Fibroblast of lung (primary cell): ENCODE measurements around the gene BMP7. TPM values are rescaled to one million over a fixed set of nuclear protein-coding genes. Genes with fewer than 3 reads are reported as not detected.

Source experiments
- DNase-seq, 2 donors: peaks; one replicate each; pipeline versions ENCODE4 v3.0.0 to v3.0.0-alpha.2; 2010; ENCODE audit warnings: low read depth in 2 of 2
- H2AFZ ChIP-seq: 2 replicates; pipeline ENCODE4 v1.5.1; 2012; ENCODE audit warnings: low read length, control low read depth, inconsistent platforms
- H3K27ac ChIP-seq: 2 replicates; pipeline ENCODE4 v1.5.1; 2011; ENCODE audit warnings: low read length, control low read depth; ENCODE audit not compliant: insufficient read depth
- H3K27me3 ChIP-seq: 2 replicates; pipeline ENCODE4 v1.5.1; 2011; ENCODE audit warnings: mild to moderate bottlenecking, low read length; ENCODE audit not compliant: control insufficient read depth, insufficient read depth
- H3K36me3 ChIP-seq: 2 replicates; pipeline ENCODE4 v1.5.1; 2011; ENCODE audit warnings: low read length; ENCODE audit not compliant: control insufficient read depth, insufficient read depth
- H3K4me1 ChIP-seq: 2 replicates; pipeline ENCODE4 v1.5.1; 2011; ENCODE audit warnings: low read length; ENCODE audit not compliant: control insufficient read depth, insufficient read depth; ENCODE audit errors: extremely low read depth
- H3K4me2 ChIP-seq: 2 replicates; pipeline ENCODE4 v1.5.1; 2011; ENCODE audit warnings: low read length, control low read depth; ENCODE audit not compliant: insufficient read depth; ENCODE audit errors: extremely low read depth
- H3K4me3 ChIP-seq, 4 experiments: fragments of 200-600 bp in 1 of 4; sonication (generic) in 1 of 4; replicated peaks in 1 of 4; 2 replicates each; pipeline ENCODE4 v1.5.1; 2011 to 2016; ENCODE audit warnings: low read length in 4 of 4, low read depth in 3 of 4, mild to moderate bottlenecking in 3 of 4, control low read depth in 2 of 4, inconsistent platforms in 1 of 4, mixed read lengths in 1 of 4; ENCODE audit not compliant: insufficient read depth in 1 of 4; ENCODE audit errors: control extremely low read depth in 1 of 4
- H3K79me2 ChIP-seq: 2 replicates; pipeline ENCODE4 v1.5.1; 2012; ENCODE audit warnings: mild to moderate bottlenecking, low read length, inconsistent platforms; ENCODE audit not compliant: control insufficient read depth, insufficient read depth
- H3K9ac ChIP-seq: 2 replicates; pipeline ENCODE4 v1.5.1; 2011; ENCODE audit warnings: mild to moderate bottlenecking, low read length, control low read depth; ENCODE audit not compliant: insufficient read depth
- H3K9me3 ChIP-seq: 2 replicates; pipeline ENCODE4 v1.5.1; 2012; ENCODE audit warnings: low read depth, low read length; ENCODE audit not compliant: control insufficient read depth, insufficient read depth
- H4K20me1 ChIP-seq: 2 replicates; pipeline ENCODE4 v1.5.1; 2011; ENCODE audit warnings: low read length; ENCODE audit not compliant: control insufficient read depth, insufficient read depth; ENCODE audit errors: extremely low read depth
- CTCF ChIP-seq, 2 donors: IDR thresholded peaks in 1 of 2; conservative IDR thresholded peaks in 1 of 2; 1 replicate in 1 of 2; 2 replicates in 1 of 2; pipeline ENCODE4 v1.5.1; 2011 to 2012; ENCODE audit warnings: low read length in 2 of 2, control low read depth in 1 of 2, inconsistent platforms in 1 of 2, low read depth in 1 of 2, mild to moderate bottlenecking in 1 of 2
- EZH2 ChIP-seq: IDR thresholded peaks from 2 replicates; pipeline ENCODE4 v1.5.1; 2012; ENCODE audit warnings: low read length, control low read depth, mild to moderate bottlenecking; ENCODE audit errors: missing control alignments
- polyA plus RNA-seq, 2 donors: library from polyadenylated mRNA; depleted of rRNA in 1 of 2; stranded (reverse) in 1 of 2; unstranded in 1 of 2; fragments of >200 nt; gene quantifications; 2 replicates each; pipeline ENCODE4 v1.2.1, GENCODE V29; 2011 to 2012; ENCODE audit warnings: missing spikeins in 1 of 2
- total RNA-seq: library from RNA; depleted of rRNA; stranded (reverse); fragments of >200 nt; gene quantifications from 2 replicates; pipeline ENCODE4 v1.2.1, GENCODE V29; 2014

BMP7 gene
- total and polyA plus RNA-seq, 2 donors (not counting 1 experiment from before 2014, with no cell fraction given): not detected

- Histone ChIP-seq H3K4me1 (no peaks in the 10 kb centered on the region), H4K20me1 (no peaks in the 10 kb centered on the region), H3K27ac (no peak overlapping the region), H2AFZ (no peak overlapping the region), H3K4me2 (no peak overlapping the region), H3K79me2 (no peaks in the 10 kb centered on the region), H3K9me3 (no peaks in the 10 kb centered on the region), H3K36me3 (no peaks in the 10 kb centered on the region), H3K9ac (no peak overlapping the region), H3K4me3 (no peak overlapping the region), H3K27me3 (no peaks in the 10 kb centered on the region)
- TF ChIP-seq CTCF (conservative IDR thresholded peaks at IDR 0.05 in 1 of 2, IDR thresholded peaks at IDR 0.05 in 1 of 2; ENCODE audit: low read depth in 1 of 2, low read length in 2 of 2) (no peak), EZH2 (no peak)
- DNase-seq: no peak
Measured at GRCh38 chr20:57211406-57211805, 55.0 kb downstream of the BMP7 start.

GRCh38 chr20:57210911-57211280 lies 55.5 kb downstream of the BMP7 start:
- TF ChIP-seq CTCF (conservative IDR thresholded peaks at IDR 0.05 in 1 of 2, IDR thresholded peaks at IDR 0.05 in 1 of 2; ENCODE audit: low read depth in 1 of 2, low read length in 2 of 2): no peak
- TF ChIP-seq EZH2: no peak
- Histone ChIP-seq H3K36me3 (no peaks in the 10 kb centered on the region), H3K9ac (no peak overlapping the region), H3K4me2 (no peak overlapping the region), H4K20me1 (no peaks in the 10 kb centered on the region), H3K4me3 (no peak overlapping the region), H3K4me1 (no peaks in the 10 kb centered on the region), H3K27me3 (no peaks in the 10 kb centered on the region), H3K79me2 (no peaks in the 10 kb centered on the region), H3K27ac (no peak overlapping the region), H2AFZ (no peak overlapping the region), H3K9me3 (no peaks in the 10 kb centered on the region)
- DNase-seq: no peak

- no peak overlapping the region for H3K4me3 ChIP-seq
- no peaks in the 10 kb centered on the region for H3K79me2 ChIP-seq
- H2AFZ ChIP-seq: no peak overlapping the region
- DNase-seq: no peak
- H4K20me1 ChIP-seq: no peaks in the 10 kb centered on the region
- TF ChIP-seq CTCF (conservative IDR thresholded peaks at IDR 0.05 in 1 of 2, IDR thresholded peaks at IDR 0.05 in 1 of 2; ENCODE audit: low read depth in 1 of 2, low read length in 2 of 2) (no peak), EZH2 (no peak)
- H3K4me2 ChIP-seq: no peak overlapping the region
- H3K4me1 ChIP-seq: no peaks in the 10 kb centered on the region
- no peaks in the 10 kb centered on the region for H3K27me3 ChIP-seq
- no peaks in the 10 kb centered on the region for H3K9me3 ChIP-seq
- no peak overlapping the region for H3K9ac ChIP-seq
- H3K36me3 ChIP-seq: no peaks in the 10 kb centered on the region
- H3K27ac ChIP-seq: no peak overlapping the region
Measured at GRCh38 chr20:57210054-57210910, 56.2 kb downstream of the BMP7 start.
